H1 (cell line): Measurements from ENCODE around the gene CASZ1. TPM values are rescaled to one million over a fixed set of nuclear protein-coding genes. Genes with fewer than 3 reads are reported as not detected.

Source experiments
- CTCF ChIA-PET: fragments of 300-600 bp; sonication (Branson Sonifier 250); formaldehyde crosslinking; loops from one replicate; lab custom pipeline; 2021; ENCODE audit not compliant: partially characterized antibody; lab: Charles Lee
- POLR2A ChIA-PET: fragments of 300-600 bp; sonication (Branson Sonifier 250); formaldehyde crosslinking; loops from one replicate; lab custom pipeline; 2021; ENCODE audit warnings: inconsistent platforms; ENCODE audit not compliant: partially characterized antibody; lab: Charles Lee
- DNase-seq, 2 experiments: peaks; one replicate each; pipeline versions ENCODE4 v3.0.0 to v3.0.0-alpha.2; 2010 to 2022; ENCODE audit warnings: low spot score in 2 of 2, low read depth in 1 of 2, mixed read lengths in 1 of 2
- FAIRE-seq: peaks from 2 replicates; lab custom pipeline; 2011; peaks lifted over from hg19 to GRCh38; lab: Jason Lieb, UNC
- H2AFZ ChIP-seq: 2 replicates; pipeline ENCODE4 v1.8.1; 2012; ENCODE audit warnings: low read length, inconsistent platforms
- H2AK5ac ChIP-seq: 2 replicates; pipeline ENCODE4 v1.6.1; 2013; ENCODE audit warnings: low read depth, low read length
- H2BK120ac ChIP-seq: replicated peaks from 2 replicates; pipeline ENCODE3; 2013; ENCODE audit warnings: low read depth, low read length, inconsistent platforms
- H2BK12ac ChIP-seq: 2 replicates; pipeline ENCODE4 v1.6.1; 2013; ENCODE audit warnings: low read depth, low read length
- H2BK15ac ChIP-seq: 2 replicates; pipeline ENCODE4 v1.6.1; 2013; ENCODE audit warnings: low read length
- H2BK20ac ChIP-seq: 2 replicates; pipeline ENCODE4 v1.6.1; 2013; ENCODE audit warnings: low read length
- H2BK5ac ChIP-seq: 2 replicates; pipeline ENCODE4 v1.6.1; 2013; ENCODE audit warnings: low read depth, low read length
- H3K14ac ChIP-seq: 2 replicates; pipeline ENCODE4 v1.6.1; 2013; ENCODE audit warnings: inconsistent platforms; ENCODE audit not compliant: insufficient read length
- H3K18ac ChIP-seq: 2 replicates; pipeline ENCODE4 v1.6.1; 2013; ENCODE audit warnings: low read length; ENCODE audit errors: extremely low read depth
- H3K23ac ChIP-seq: 2 replicates; pipeline ENCODE4 v1.6.1; 2013; ENCODE audit warnings: inconsistent platforms; ENCODE audit not compliant: insufficient read length
- H3K23me2 ChIP-seq: 2 replicates; pipeline ENCODE4 v1.6.1; 2013; ENCODE audit warnings: low read depth, low read length
- H3K27ac ChIP-seq: 2 replicates; pipeline ENCODE4 v1.6.1; 2011; ENCODE audit warnings: low read depth, low read length, inconsistent platforms
- H3K27me3 ChIP-seq, 4 experiments: replicated peaks in 1 of 4; 1 replicate in 1 of 4; 2 replicates in 3 of 4; pipeline versions ENCODE4 v1.6.1 to v1.8.1; 2011 to 2013; ENCODE audit warnings: low read length in 3 of 4, mild to moderate bottlenecking in 3 of 4, inconsistent platforms in 2 of 4, mixed read lengths in 2 of 4, moderate library complexity in 1 of 4; ENCODE audit not compliant: control insufficient read depth in 3 of 4, insufficient read depth in 3 of 4; ENCODE audit errors: extremely low read depth in 1 of 4
- H3K36me3 ChIP-seq, 4 experiments: 2 replicates each; pipeline versions ENCODE4 v1.6.1 to v1.8.1; 2011 to 2013; ENCODE audit warnings: mild to moderate bottlenecking in 4 of 4, low read length in 3 of 4, moderate library complexity in 2 of 4, control low read depth in 1 of 4, inconsistent platforms in 1 of 4; ENCODE audit not compliant: insufficient read depth in 4 of 4, control insufficient read depth in 2 of 4
- H3K4ac ChIP-seq: replicated peaks from 2 replicates; pipeline ENCODE3; 2013; ENCODE audit warnings: low read length, low read depth, mixed read lengths, inconsistent platforms; ENCODE audit not compliant: insufficient read length
- H3K4me1 ChIP-seq, 4 experiments: replicated peaks in 1 of 4; 1 replicate in 1 of 4; 2 replicates in 3 of 4; pipeline versions ENCODE4 v1.6.1 to v1.8.1; 2011 to 2013; ENCODE audit warnings: low read length in 3 of 4, inconsistent platforms in 2 of 4, mixed read lengths in 1 of 4; ENCODE audit not compliant: insufficient read depth in 4 of 4, control insufficient read depth in 3 of 4
- H3K4me2 ChIP-seq, 2 experiments: 2 replicates each; pipeline versions ENCODE4 v1.6.1 to v1.8.1; 2011 to 2013; ENCODE audit warnings: low read depth in 2 of 2, low read length in 2 of 2, control low read depth in 1 of 2, inconsistent platforms in 1 of 2, mild to moderate bottlenecking in 1 of 2; ENCODE audit not compliant: insufficient read depth in 1 of 2
- H3K4me3 ChIP-seq, 4 experiments: fragments of 200-600, 300-600 bp in 1 of 4; sonication (generic), shearing (Covaris generic), sonication (Bioruptor Twin) in 1 of 4; 2 replicates each; pipeline versions ENCODE4 v1.5.1 to v1.8.1; 2011 to 2016; ENCODE audit warnings: low read length in 4 of 4, low read depth in 3 of 4, control low read depth in 2 of 4, inconsistent platforms in 2 of 4, mild to moderate bottlenecking in 2 of 4, mixed read lengths in 1 of 4, moderate library complexity in 1 of 4; ENCODE audit not compliant: insufficient read depth in 2 of 4; ENCODE audit errors: extremely low read depth in 1 of 4
- H3K56ac ChIP-seq: replicated peaks from 2 replicates; pipeline ENCODE3; 2013; ENCODE audit warnings: low read depth, mild to moderate bottlenecking, mixed read lengths, low read length, inconsistent platforms; ENCODE audit not compliant: insufficient read length
- H3K79me1 ChIP-seq: 2 replicates; pipeline ENCODE4 v1.6.1; 2013; ENCODE audit warnings: low read depth, low read length, control low read depth
- H3K79me2 ChIP-seq, 2 experiments: 2 replicates each; pipeline versions ENCODE4 v1.6.1 to v1.8.1; 2012 to 2013; ENCODE audit warnings: low read length in 2 of 2, mild to moderate bottlenecking in 2 of 2, inconsistent platforms in 1 of 2; ENCODE audit not compliant: insufficient read depth in 2 of 2, control insufficient read depth in 1 of 2
- H3K9ac ChIP-seq, 4 experiments: replicated peaks in 1 of 4; 1 replicate in 1 of 4; 2 replicates in 3 of 4; pipeline versions ENCODE4 v1.6.1 to v1.8.1; 2011 to 2013; ENCODE audit warnings: low read depth in 3 of 4, low read length in 3 of 4, control low read depth in 2 of 4, mild to moderate bottlenecking in 2 of 4, moderate library complexity in 2 of 4, inconsistent platforms in 1 of 4; ENCODE audit errors: extremely low read depth in 1 of 4
- H3K9me3 ChIP-seq, 2 experiments: 2 replicates each; pipeline versions ENCODE4 v1.6.1 to v1.8.1; 2012 to 2013; ENCODE audit warnings: mild to moderate bottlenecking in 2 of 2, moderate library complexity in 2 of 2, control low read depth in 1 of 2, inconsistent platforms in 1 of 2, low read depth in 1 of 2, low read length in 1 of 2, mixed read lengths in 1 of 2; ENCODE audit not compliant: insufficient read depth in 2 of 2
- H4K20me1 ChIP-seq, 2 experiments: replicated peaks in 1 of 2; 2 replicates each; pipeline versions ENCODE3 to v1.8.1; 2011 to 2013; ENCODE audit warnings: inconsistent platforms in 2 of 2, low read length in 2 of 2, mild to moderate bottlenecking in 1 of 2; ENCODE audit not compliant: insufficient read depth in 2 of 2, control insufficient read depth in 1 of 2
- H4K5ac ChIP-seq: 2 replicates; pipeline ENCODE4 v1.6.1; 2013; ENCODE audit warnings: low read length, low read depth, mixed read lengths, inconsistent platforms; ENCODE audit not compliant: insufficient read length
- H4K8ac ChIP-seq: 2 replicates; pipeline ENCODE4 v1.8.0; 2013; ENCODE audit warnings: mild to moderate bottlenecking, moderate library complexity, low read length, inconsistent platforms; ENCODE audit not compliant: insufficient read depth; ENCODE audit errors: extremely low read depth
- H4K91ac ChIP-seq: replicated peaks from 2 replicates; pipeline ENCODE3; 2013; ENCODE audit warnings: low read length, mixed read lengths, inconsistent platforms; ENCODE audit not compliant: insufficient read length
- HDAC6 ChIP-seq: IDR thresholded peaks from one replicate; pipeline ENCODE4 v1.7.1; 2012; ENCODE audit warnings: low read depth, mild to moderate bottlenecking, inconsistent platforms, low read length, moderate library complexity
- POLR2AphosphoS5 ChIP-seq: IDR thresholded peaks from 2 replicates; pipeline ENCODE4 v1.6.1; 2011; ENCODE audit warnings: low read depth, low read length
- RBBP5 ChIP-seq: IDR thresholded peaks from 2 replicates; pipeline ENCODE4 v1.7.1; 2012; ENCODE audit warnings: low read depth, mild to moderate bottlenecking, inconsistent platforms, low read length, moderate library complexity, borderline replicate concordance
- SIX5 ChIP-seq: IDR thresholded peaks from 2 replicates; pipeline ENCODE4 v1.6.1; 2011; ENCODE audit warnings: mild to moderate bottlenecking, low read depth, low read length
- TAF1 ChIP-seq: IDR thresholded peaks from 2 replicates; pipeline ENCODE4 v1.6.1; 2011; ENCODE audit warnings: mild to moderate bottlenecking, low read depth, low read length
- TEAD4 ChIP-seq: IDR thresholded peaks from 2 replicates; pipeline ENCODE4 v1.6.1; 2012; ENCODE audit warnings: low read depth, low read length, inconsistent platforms, mixed read lengths
- WGBS, 2 experiments: shearing (Covaris generic) in 1 of 2; methylation state at CpG; one replicate each; pipeline versions ENCODE4 v1.1.6 to v1.1.7; 2013 to 2015; ENCODE audit warnings: low lambda C conversion rate in 2 of 2, mixed read lengths in 2 of 2, inconsistent platforms in 1 of 2, low coverage in 1 of 2, missing lambda C conversion rate in 1 of 2; ENCODE audit not compliant: insufficient replicate concordance in 2 of 2, insufficient coverage in 1 of 2, insufficient read length in 1 of 2; ENCODE audit errors: extremely low coverage in 1 of 2, missing lambda C conversion rate in 1 of 2; 5-methylcytosine and 5-hydroxymethylcytosine counted together
- polyA plus RNA-seq, 7 experiments: library from polyadenylated mRNA; depleted of rRNA in 3 of 7; stranded (reverse) in 5 of 7; unstranded in 2 of 7; fragments of >200 nt in 5 of 7; fragments of 200-250 nt in 2 of 7; gene quantifications; 1 replicate in 5 of 7; 2 replicates in 1 of 7; 4 replicates in 1 of 7; pipeline versions ENCODE4 v1.2.1 to v1.2.3, GENCODE V29; 2011 to 2013; ENCODE audit warnings: missing spikeins in 2 of 7, mixed read lengths in 2 of 7
- total RNA-seq: library from RNA; stranded (reverse); fragmentation: NEBNext Ultra II Directional; extraction: Animal tissue kit (Norgen Biotek cat#: 25700); gene quantifications from 2 replicates; pipeline ENCODE4 v1.2.1, GENCODE V29; 2021

CASZ1 gene
- total and polyA plus RNA-seq, 2 of the 8 experiments (the other 6 are each of a cell fraction or from before 2014, with no cell fraction given), result 4.4 to 7.7 TPM

DNA sequence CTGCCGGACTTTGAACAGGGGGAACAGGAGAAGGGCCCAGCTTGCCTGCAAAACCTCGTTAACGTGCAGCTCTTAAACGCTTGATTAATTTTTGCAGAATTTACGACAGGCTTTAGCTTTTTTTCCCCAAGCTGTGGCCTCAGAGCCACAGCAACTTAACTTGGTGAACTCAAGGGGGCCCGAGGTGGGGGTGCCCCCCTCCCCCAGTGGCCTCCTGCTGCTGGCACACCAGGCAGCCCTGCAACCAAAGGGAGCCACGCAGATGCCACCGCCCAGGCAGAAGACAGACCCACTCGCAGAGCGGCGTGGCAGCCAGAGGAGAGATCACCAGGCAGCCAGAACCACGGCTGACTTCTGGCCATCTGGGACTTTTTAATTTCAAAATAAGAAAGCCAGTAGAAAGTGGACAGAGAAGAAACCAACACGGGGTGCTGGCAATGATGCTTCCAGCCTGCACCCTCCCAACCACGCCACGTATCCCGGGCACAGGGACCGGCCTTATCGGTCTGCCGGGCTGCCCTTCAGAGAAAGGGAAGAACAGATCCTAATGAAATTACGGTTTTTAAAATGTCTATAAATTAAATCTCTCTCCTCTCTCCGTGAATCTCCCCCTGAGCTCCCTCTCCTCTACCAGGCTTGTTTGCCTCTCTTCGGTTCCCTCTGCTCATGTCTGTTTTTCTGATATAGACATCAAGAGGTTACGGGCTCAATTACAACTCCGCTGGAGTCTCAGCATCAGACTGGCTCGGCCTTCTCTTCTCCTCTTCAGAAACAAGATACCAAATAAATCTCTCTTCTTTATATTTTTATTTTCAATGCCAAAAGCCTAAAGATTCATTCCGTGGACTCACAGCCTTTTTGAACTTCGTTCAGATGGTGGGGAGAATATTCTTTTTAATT lies 6.4 kb downstream of the CASZ1 start:
- TF ChIP-seq TEAD4 (no peak), HDAC6 (no peak), SIX5 (no peak), TAF1 (no peak), POLR2AphosphoS5 (no peak), RBBP5 (no peak)
- TF ChIP-seq, all 59 proteins: peak for 0
- no peak overlapping the region; the same call in 1 of the 2 replicates for H3K18ac ChIP-seq
- H2BK20ac ChIP-seq, result no peak overlapping the region
- CTCF ChIA-PET, result interaction anchor here (1.6 kb wide), 2 partner anchors 118 to 276 kb away, joined by 3 read pairs; no protein-coding TSS in a partner anchor
- H3K27me3 ChIP-seq, result peaks cover 6 to 20% (median 14%) of the 10 kb centered on the region in 4 experiments; a peak in 6 of 7 replicates
- H4K8ac ChIP-seq, result no peak overlapping the region
- FAIRE-seq (no peak), DNase-seq (no peak)
- H3K23me2 ChIP-seq, result peaks cover 13% of the 10 kb centered on the region; the same call in 1 of the 2 replicates
- H3K4me3 ChIP-seq, result no peak overlapping the region
- POLR2A ChIA-PET, result no interaction called here
- no peak overlapping the region for H2BK5ac ChIP-seq
- 81% methylated on average over 27 of the region's 27 CpGs; no CpG with 5 or more reads in 1 of the 2 experiments for WGBS, 2 experiments
- H3K4me2 ChIP-seq, result no peak overlapping the region
- H2BK12ac ChIP-seq, result no peak overlapping the region
- no peak overlapping the region for H3K14ac ChIP-seq
- H4K20me1 ChIP-seq, result peaks cover 2 to 5% of the 10 kb centered on the region in 2 experiments
- no peaks in the 10 kb centered on the region for H3K36me3 ChIP-seq
- no peak overlapping the region for H3K9ac ChIP-seq
- H2AK5ac ChIP-seq, result no peak overlapping the region
- H3K79me1 ChIP-seq, result no peaks in the 10 kb centered on the region; the same call in 1 of the 2 replicates
- no peak overlapping the region for H3K27ac ChIP-seq
- H2AFZ ChIP-seq, result no peak overlapping the region
- no peak overlapping the region for H3K23ac ChIP-seq
- H4K5ac ChIP-seq, result no peak overlapping the region
- no peak overlapping the region for H2BK120ac ChIP-seq
- no peaks in the 10 kb centered on the region; a peak in 1 of 4 replicates for H3K79me2 ChIP-seq
- H4K91ac ChIP-seq, result no peak overlapping the region
- H3K9me3 ChIP-seq, result no peaks in the 10 kb centered on the region
- H3K4me1 ChIP-seq, result peaks cover 2 to 12% (median 7%) of the 10 kb centered on the region in 4 experiments
- H3K4ac ChIP-seq, result no peak overlapping the region
- H3K56ac ChIP-seq, result no peak overlapping the region
- no peak overlapping the region for H2BK15ac ChIP-seq
